K562 treated with DMSO at 1 percent for 4 hours (cell line): ENCODE measurements around the gene SKIC2. TPM values are rescaled to one million over a fixed set of nuclear protein-coding genes. Genes with fewer than 3 reads are reported as not detected.

Source experiments
- total RNA-seq: library from RNA; unstranded; fragments of 300-600 nt; gene quantifications from 2 replicates; pipeline ENCODE4 v1.2.3, GENCODE V29; 2022; ENCODE audit not compliant: insufficient read depth

The SKIC2 gene
- total RNA-seq, result 43.6 and 60.1 TPM in 2 replicates

DNA sequence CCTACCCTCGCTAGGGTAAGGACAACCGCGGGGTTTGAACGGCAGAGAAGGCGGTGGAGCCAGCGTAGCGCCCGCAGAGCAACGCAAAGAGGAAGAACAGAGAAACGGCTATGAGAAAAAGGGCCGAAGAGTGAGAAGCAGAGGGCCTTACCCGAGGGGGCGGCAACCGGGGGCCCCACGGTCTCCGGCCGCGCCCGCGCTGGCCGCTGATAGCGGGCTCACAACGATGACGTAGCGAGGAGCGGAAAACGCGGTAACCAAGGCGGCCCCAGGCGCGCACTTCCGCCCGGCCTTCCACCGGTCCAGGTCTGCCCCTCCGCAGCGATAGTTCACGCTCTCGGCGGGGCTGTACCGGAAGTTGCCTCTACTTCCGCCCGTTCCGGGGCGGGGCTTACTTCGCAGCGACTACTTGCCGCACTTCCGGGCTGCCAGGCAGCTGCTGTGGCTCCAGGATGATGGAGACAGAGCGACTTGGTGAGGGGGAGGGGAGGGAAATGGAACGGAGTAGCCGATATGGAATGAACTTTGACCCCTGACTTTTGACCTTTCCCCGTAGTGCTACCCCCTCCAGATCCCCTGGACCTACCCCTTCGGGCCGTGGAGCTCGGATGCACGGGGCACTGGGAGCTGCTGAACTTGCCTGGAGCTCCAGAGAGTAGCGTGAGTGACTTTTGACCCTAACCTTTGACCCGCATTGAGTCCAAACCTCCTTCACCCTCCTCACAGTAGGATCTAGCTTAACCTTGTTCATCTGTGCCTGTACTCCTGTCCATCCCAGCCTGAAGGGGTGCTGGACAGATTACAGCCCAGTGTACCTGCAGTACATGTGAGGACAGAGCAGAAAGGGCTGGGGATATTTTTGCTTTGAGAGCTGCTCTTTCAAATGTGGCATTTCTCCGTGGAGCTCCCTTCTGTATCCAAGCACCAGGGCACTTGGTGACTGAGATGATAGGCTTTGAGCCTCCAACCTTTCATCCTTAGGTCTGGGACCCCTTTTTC lies at the start of gene SKIC2, which contains the start of gene NELFE:
Gene SKIC2, plus strand, starts transcription at position 435 of the 999 bp plus-strand sequence. Its CDS starts 18 bp downstream, at position 453.
Gene NELFE, minus strand, starts transcription at position 231 of the 999 bp plus-strand sequence. CDS start 525 bp downstream, outside the sequence.

DNA sequence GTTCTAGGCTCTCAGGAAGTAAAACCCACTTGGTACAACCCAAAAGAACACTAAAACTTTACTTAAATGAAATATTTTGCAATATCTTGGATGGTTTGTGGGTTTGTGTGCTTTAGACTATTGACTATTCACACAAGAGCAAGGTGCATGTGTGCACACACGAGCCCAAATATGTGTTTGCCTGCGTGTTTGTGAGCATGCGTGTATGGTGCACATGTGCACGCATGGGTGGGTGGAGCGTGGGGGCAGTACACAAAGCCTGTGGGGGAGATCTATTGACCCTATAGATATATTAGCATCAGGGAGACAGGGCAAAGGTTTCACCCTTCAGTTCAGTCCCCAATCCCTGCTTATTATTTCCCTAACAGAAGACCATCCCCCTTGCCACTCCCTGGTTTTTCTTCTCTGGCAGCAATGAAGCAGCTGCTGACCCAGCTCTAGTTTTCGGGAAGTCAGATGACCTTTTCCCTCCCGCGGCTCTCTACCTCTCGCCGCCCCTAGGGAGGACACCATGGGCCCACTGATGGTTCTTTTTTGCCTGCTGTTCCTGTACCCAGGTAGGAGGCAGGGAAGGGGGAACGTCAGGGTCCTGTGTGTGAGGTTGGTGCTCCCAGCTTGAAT lies 31.6 kb upstream of the SKIC2 start, which contains the start of gene C2:
Gene C2, plus strand, starts transcription at position 476 of the 621 bp plus-strand sequence. Its CDS starts 36 bp downstream, at position 512.

DNA sequence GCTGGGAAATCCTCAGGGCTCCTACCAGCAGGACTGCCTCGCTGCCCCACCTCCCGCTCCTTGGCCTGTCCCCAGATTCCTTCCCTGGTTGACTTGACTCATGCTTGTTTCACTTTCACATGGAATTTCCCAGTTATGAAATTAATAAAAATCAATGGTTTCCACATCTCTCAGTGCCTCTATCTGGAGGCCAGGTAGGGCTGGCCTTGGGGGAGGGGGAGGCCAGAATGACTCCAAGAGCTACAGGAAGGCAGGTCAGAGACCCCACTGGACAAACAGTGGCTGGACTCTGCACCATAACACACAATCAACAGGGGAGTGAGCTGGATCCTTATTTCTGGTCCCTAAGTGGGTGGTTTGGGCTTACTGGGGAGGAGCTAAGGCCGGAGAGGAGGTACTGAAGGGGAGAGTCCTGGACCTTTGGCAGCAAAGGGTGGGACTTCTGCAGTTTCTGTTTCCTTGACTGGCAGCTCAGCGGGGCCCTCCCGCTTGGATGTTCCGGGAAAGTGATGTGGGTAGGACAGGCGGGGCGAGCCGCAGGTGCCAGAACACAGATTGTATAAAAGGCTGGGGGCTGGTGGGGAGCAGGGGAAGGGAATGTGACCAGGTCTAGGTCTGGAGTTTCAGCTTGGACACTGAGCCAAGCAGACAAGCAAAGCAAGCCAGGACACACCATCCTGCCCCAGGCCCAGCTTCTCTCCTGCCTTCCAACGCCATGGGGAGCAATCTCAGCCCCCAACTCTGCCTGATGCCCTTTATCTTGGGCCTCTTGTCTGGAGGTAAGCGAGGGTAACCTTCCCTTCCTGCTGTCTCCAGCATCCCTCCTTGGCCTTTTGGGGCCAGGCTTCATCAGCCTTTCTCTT lies 13.2 kb upstream of the SKIC2 start, which contains the start of gene CFB:
Gene CFB, plus strand, starts transcription at position 589 of the 863 bp plus-strand sequence. Its CDS starts 127 bp downstream, at position 716.

DNA sequence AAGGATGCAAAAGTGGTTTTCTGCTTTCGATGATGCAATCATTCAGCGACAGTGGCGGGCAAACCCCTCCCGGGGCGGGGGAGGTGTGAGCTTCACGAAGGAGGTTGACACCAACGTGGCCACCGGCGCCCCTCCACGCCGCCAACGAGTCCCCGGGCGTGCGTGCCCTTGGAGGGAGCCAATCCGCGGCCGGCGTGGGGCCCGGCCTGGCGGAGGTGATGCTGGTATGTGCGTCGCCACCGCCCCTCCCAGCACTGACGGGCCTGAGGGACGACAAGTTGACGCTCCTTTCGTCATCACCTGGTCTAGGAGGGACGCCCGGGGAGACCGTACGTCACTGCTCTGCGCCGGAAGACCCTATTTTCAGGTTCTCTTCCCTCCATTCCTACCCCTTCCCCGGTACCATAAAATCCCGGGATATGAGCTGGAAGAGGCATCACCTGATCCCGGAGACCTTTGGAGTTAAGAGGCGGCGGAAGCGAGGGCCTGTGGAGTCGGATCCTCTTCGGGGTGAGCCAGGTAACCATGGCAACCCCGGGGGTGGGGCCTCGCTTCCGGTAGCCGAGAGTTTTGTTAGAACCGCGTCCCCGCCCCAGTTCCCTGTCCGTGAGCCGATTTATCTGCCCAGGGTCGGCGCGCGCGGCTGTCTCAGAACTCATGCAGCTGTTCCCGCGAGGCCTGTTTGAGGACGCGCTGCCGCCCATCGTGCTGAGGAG lies 13.2 kb downstream of the SKIC2 start, which contains the start of gene DXO:
Gene DXO, minus strand, starts transcription at position 146 of the 716 bp plus-strand sequence. CDS start 463 bp downstream, outside the sequence.

DNA sequence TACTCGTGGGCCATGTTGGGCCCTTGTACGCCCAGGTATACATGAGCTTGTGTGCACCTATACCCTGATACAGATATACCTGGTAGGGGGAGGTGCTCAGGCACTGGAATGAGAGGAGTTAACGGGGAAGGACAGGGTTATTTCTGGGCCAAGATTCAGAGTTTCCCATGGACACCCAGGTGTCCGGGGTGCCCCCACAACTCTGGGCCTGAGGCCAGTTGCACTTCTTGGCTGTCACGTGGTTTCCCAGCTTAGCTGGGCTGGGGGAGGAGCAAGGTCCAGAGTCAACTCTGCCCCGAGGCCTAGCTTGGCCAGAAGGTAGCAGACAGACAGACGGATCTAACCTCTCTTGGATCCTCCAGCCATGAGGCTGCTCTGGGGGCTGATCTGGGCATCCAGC lies 22.8 kb downstream of the SKIC2 start, which contains the start of gene C4A:
Gene C4A, plus strand, starts transcription at position 314 of the 400 bp plus-strand sequence. Its CDS starts 51 bp downstream, at position 365.

DNA sequence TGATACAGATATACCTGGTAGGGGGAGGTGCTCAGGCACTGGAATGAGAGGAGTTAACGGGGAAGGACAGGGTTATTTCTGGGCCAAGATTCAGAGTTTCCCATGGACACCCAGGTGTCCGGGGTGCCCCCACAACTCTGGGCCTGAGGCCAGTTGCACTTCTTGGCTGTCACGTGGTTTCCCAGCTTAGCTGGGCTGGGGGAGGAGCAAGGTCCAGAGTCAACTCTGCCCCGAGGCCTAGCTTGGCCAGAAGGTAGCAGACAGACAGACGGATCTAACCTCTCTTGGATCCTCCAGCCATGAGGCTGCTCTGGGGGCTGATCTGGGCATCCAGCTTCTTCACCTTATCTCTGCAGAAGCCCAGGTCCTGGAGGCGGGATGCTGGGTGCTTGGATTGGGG lies 55.6 kb downstream of the SKIC2 start, which contains the start of gene C4B:
Gene C4B, plus strand, starts transcription at position 249 of the 400 bp plus-strand sequence. Its CDS starts 51 bp downstream, at position 300.

Other genes with a start within 250 kb of the SKIC2 start
- gene LY6G6D, start 243.8 kb upstream of the SKIC2 start, total RNA-seq, result not detected in 2 replicates
- not detected in 2 replicates for gene LY6G6C, start 237.4 kb upstream of the SKIC2 start, total RNA-seq
- gene MPIG6B, start 235.8 kb upstream of the SKIC2 start, total RNA-seq, result 0.51 TPM in 1 of 2 replicates, not detected in the other
- gene DDAH2, start 229.9 kb upstream of the SKIC2 start, total RNA-seq, result 66.8 and 75.1 TPM in 2 replicates
- gene CLIC1, start 222.6 kb upstream of the SKIC2 start, total RNA-seq, result 1,213 and 1,370 TPM in 2 replicates
- gene MSH5, start 219.2 kb upstream of the SKIC2 start, total RNA-seq, result 22.0 and 30.3 TPM in 2 replicates
- 2.6 and 8.2 TPM in 2 replicates for gene SAPCD1, start 196.5 kb upstream of the SKIC2 start, total RNA-seq
- 5.4 and 5.6 TPM in 2 replicates for gene VWA7, start 181.8 kb upstream of the SKIC2 start, total RNA-seq
- gene VARS1, start 163.4 kb upstream of the SKIC2 start, total RNA-seq, result 147 and 165 TPM in 2 replicates
- gene LSM2, start 152.2 kb upstream of the SKIC2 start, total RNA-seq, result 139 and 155 TPM in 2 replicates
- 2.5 and 2.8 TPM in 2 replicates for gene HSPA1L, start 143.9 kb upstream of the SKIC2 start, total RNA-seq
- gene HSPA1A, start 143.6 kb upstream of the SKIC2 start, total RNA-seq, result 641 and 912 TPM in 2 replicates
- gene HSPA1B, start 131.4 kb upstream of the SKIC2 start, total RNA-seq, result 595 and 769 TPM in 2 replicates
- gene NEU1, start 96.4 kb upstream of the SKIC2 start, total RNA-seq, result 232 TPM in 2 replicates
- gene SLC44A4, start 80.2 kb upstream of the SKIC2 start, total RNA-seq, result 12.7 and 13.4 TPM in 2 replicates
- gene EHMT2, start 61.5 kb upstream of the SKIC2 start, total RNA-seq, result 61.5 and 78.2 TPM in 2 replicates
- gene ZBTB12, start 57.1 kb upstream of the SKIC2 start, total RNA-seq, result 6.4 and 10.3 TPM in 2 replicates
- gene C2, start 31.5 kb upstream of the SKIC2 start, total RNA-seq, result 8.3 and 9.1 TPM in 2 replicates
- gene CFB, start 13.1 kb upstream of the SKIC2 start, total RNA-seq, result 3.8 TPM in 1 of 2 replicates, not detected in the other
- gene NELFE, start 204 bp upstream of the SKIC2 start, total RNA-seq, result 78.2 and 128 TPM in 2 replicates
- gene DXO, start 13.0 kb downstream of the SKIC2 start, total RNA-seq, result 16.6 and 24.1 TPM in 2 replicates
- gene C4A, start 22.9 kb downstream of the SKIC2 start, total RNA-seq, result 4.3 and 10.0 TPM in 2 replicates
- gene C4B, start 55.6 kb downstream of the SKIC2 start, total RNA-seq, result 3.6 and 8.2 TPM in 2 replicates
- 0.98 and 1.1 TPM in 2 replicates for gene CYP21A2, start 79.2 kb downstream of the SKIC2 start, total RNA-seq
- 22.0 and 35.7 TPM in 2 replicates for gene TNXB, start 150.2 kb downstream of the SKIC2 start, total RNA-seq
- gene ATF6B, start 169.1 kb downstream of the SKIC2 start, total RNA-seq, result 120 and 128 TPM in 2 replicates
- gene FKBPL, start 171.1 kb downstream of the SKIC2 start, total RNA-seq, result 11.5 and 15.9 TPM in 2 replicates
- 2.9 and 6.5 TPM in 2 replicates for gene PRRT1, start 192.8 kb downstream of the SKIC2 start, total RNA-seq
- 38.0 and 64.2 TPM in 2 replicates for gene PPT2, start 195.0 kb downstream of the SKIC2 start, total RNA-seq
- gene EGFL8, start 205.4 kb downstream of the SKIC2 start, total RNA-seq, result 8.0 and 27.8 TPM in 2 replicates
- gene AGPAT1, start 216.9 kb downstream of the SKIC2 start, total RNA-seq, result 119 and 131 TPM in 2 replicates
- 263 and 269 TPM in 2 replicates for gene RNF5, start 219.2 kb downstream of the SKIC2 start, total RNA-seq
- 7.3 and 8.0 TPM in 2 replicates for gene AGER, start 225.1 kb downstream of the SKIC2 start, total RNA-seq
- gene PBX2, start 231.0 kb downstream of the SKIC2 start, total RNA-seq, result 58.1 and 74.9 TPM in 2 replicates
- gene GPSM3, start 233.5 kb downstream of the SKIC2 start, total RNA-seq, result 67.6 and 81.7 TPM in 2 replicates